Left forelimb (tissue), 1 donor: ENCODE measurements around the gene COL24A1.
"Not testable (repeated sequence)": the region's sequence is repeated elsewhere in the genome, so short reads cannot be mapped to it uniquely, and the experiment has no call there.

Experiments used
- DNase-seq: peaks from one replicate; pipeline ENCODE4 v3.0.0-alpha.2; 2018; ENCODE audit warnings: low spot score

The COL24A1 gene

GRCh38 chr1:85888921-85889320 is 267.7 kb downstream of the COL24A1 start:
- DNase-seq = no peak

DNA sequence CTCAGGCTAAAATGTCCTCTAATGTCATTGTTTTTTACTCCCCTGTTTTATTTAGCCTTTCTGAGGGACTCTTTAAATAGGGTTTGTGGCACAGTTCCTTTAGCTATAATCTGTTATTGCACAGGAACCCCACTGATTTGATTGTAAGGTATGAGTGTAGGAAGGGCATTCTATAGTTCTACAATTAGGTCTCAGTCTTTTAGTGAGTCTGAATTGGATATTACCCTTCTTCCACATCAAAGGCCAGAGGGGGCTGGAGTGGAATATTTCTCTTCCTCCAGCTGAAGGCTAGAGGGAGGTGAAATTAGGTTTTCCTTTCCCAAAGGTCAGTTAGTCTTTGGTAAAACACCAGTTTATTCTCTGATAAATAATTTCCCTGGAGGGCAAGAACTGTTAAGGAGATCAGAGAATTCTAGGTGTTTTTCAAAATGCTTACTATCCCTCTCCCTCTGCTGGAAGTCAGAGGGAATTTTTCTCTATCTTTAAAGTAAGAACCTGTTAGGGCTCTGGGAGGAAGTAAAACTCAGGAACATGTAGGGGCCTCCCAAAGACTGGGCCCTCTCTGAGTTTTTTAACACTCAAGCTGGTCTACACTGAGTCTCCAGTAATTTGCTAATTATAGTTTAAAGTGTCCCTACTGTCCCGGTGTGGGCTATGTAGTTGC is 272.1 kb downstream of the COL24A1 start:
- DNase-seq = no peak

DNA sequence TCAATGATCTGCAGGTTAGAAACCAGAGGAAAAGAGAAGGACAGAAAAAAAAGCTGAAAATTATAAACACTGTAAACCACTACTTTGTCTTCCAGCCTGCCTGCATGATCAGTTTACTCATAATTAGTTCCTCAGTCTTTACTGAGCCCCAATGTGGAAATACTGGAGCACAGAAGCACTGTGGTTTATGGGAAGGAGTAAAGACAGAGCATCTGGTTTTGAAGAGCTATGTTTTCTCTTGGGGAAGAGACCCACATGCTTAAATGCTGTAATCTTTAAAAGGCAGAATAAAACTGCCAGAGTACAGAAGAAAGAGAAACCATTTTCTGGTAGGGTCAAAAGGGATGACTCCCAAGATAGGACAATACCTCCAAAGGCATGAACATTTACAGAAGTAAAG is 289.4 kb downstream of the COL24A1 start:
- DNase-seq = no peak

DNA sequence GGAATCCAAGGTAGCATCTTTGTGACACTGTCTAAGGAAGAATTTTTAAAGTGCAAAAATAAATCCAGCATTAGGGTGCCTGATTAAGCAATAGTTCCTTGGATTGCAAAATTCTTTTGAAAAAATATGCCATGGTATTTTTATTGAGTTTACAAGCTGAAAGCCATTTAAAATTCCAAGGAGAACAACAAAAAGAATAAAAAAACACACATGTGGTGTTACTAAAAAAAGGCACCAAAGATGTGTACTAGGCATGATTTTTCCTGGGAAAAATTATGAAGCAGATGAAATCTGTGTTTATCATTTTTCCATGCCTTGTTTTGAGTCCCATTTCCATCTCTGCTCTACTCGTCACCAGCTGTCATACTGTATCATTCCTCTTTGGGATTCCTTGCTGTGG is 291.4 kb downstream of the COL24A1 start:
- no peak for DNase-seq

GRCh38 chr1:85864727-85865126 is 291.8 kb downstream of the COL24A1 start:
- no peak for DNase-seq

DNA sequence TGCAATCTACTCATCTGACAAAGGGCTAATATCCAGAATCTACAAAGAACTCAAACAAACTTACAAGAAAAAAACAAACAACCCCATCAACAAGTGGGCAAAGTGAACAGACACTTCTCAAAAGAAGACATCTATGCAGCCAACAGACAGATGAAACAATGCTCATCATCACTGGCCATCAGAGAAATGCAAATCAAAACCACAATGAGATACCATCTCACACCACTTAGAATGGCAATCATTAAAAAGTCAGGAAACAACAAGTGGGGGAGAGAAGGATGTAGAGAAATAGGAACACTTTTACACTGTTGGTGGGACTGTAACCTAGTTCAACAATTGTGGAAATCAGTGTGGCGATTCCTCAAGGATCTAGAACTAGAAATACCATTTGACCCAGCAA is 292.9 kb downstream of the COL24A1 start:
- DNase-seq = not testable (repeated sequence)

DNA sequence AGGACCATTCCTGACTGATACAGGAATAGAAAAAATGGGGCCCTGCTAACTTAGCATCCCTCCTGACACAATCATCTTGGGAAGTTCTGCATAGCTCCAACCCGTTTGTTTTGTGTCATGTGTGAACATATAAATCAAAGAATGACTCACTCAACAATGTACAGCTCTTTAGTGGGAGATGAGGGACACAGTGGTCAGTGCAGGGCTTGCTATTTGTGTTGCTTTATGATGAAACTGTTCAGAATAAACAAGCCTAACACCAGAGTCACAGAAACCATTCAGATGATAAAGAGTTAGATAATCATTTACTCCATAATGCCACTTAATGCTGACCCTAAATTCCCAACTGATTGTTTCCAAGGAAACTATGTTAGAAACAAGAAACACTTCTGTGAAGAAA is 294.1 kb downstream of the COL24A1 start:
- DNase-seq = no peak

- no peak for DNase-seq
Observed at GRCh38 chr1:85857991-85858390, 298.6 kb downstream of the COL24A1 start.

DNA sequence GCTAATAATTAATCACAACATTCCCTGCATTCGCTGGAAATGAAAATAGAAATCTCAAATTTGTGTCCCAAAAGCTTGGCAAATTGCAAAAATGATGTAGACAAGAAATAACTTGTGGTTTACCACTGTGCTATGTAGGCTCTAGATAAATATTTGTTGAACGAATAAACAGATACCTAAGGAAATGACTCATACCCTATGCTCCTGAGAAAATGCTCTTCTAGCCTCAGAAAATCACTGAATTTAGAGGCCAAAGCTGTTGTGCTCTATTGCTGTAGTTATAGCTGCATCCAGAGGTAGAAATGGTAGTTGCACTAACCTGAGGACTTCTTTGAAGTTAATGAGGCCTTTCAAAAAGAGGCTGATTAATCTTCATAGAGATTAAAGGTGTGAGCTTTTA is 306.3 kb downstream of the COL24A1 start:
- no peak for DNase-seq

DNA sequence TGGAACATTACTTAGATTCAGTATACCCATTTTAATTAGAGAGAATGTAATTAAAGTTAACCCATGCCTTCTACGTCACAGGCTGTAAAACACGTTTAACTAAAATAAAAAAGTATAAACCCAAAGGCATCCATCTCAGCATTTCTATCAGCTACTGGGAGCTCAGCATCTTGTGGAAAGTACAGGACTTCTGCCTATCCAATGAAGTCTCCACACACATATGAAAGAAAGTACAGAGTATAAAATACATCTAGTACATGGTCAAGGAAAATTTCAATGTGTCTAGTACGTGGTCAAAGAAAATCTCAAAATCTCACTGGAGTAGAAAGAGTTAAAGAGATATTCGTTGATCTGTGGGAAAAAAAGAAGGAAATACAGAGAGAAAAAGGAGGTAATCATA is 306.9 kb downstream of the COL24A1 start:
- no peak for DNase-seq

- no peak for DNase-seq
Observed at GRCh38 chr1:85847356-85847755, 309.2 kb downstream of the COL24A1 start.

- no peak for DNase-seq
Observed at GRCh38 chr1:85846706-85847105, 309.9 kb downstream of the COL24A1 start.

- DNase-seq = no peak
Observed at GRCh38 chr1:85839459-85839858, 317.1 kb downstream of the COL24A1 start.

- no peak for DNase-seq
Observed at GRCh38 chr1:85838238-85838637, 318.3 kb downstream of the COL24A1 start.

- DNase-seq = no peak
Observed at GRCh38 chr1:85836736-85837135, 319.8 kb downstream of the COL24A1 start.

GRCh38 chr1:85833165-85833564 is 323.4 kb downstream of the COL24A1 start:
- DNase-seq = not testable (repeated sequence)

DNA sequence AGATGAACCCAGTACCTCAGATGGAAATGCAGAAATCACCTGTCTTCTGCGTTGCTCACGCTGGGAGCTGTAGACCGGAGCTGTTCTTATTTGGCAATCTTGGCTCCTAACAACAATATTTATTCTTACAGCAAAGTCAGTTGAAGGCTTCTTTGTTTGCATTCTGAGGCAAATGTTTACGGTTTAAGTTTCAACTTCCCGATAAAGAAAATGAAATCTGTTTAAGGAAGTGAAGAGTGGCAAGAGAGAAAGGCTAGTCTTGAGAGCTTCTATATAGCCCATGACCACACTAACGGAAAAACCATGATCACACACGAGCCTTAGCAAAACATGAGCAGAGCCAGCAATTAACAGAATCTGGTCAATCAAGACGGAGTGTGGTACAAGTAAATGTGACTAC is 325.7 kb downstream of the COL24A1 start:
- no peak for DNase-seq

DNA sequence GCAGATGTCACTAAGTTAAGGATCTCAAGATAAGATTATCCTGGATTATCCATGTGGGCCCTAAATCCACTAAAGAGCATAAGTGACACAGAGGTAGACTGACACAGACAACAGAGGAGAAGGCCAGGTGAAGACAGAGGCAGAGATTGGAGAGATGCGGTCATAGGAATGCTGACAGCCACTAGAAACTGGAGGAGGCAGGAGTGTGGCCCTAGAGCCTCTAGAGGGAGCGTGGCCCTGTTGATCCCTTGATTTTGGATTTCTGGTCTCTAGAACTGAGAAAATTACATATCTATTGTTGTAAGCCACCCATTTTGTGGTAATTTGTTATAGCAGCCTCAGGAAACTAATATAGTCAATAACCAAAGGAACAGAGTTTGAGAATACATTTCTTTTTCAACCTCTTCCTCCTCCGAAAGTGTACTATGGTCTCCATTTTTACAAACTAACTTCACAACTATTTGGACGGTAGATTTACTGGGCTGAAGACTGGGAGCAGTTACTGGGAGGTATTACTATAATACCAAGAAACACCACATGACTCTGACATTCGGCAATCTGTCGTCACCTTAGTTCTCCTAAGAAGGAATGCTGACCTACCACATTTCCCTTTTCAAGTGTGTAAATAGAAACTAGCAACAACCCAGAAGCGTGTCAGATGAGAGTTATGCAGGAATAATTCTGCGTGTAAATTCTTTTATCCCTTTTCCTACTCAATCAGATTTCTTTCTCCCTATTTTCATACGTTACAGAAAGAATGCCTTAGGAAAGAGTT is 332.3 kb downstream of the COL24A1 start:
- DNase-seq = no peak

- no peak for DNase-seq
Observed at GRCh38 chr1:85822696-85823095, 333.9 kb downstream of the COL24A1 start.

DNA sequence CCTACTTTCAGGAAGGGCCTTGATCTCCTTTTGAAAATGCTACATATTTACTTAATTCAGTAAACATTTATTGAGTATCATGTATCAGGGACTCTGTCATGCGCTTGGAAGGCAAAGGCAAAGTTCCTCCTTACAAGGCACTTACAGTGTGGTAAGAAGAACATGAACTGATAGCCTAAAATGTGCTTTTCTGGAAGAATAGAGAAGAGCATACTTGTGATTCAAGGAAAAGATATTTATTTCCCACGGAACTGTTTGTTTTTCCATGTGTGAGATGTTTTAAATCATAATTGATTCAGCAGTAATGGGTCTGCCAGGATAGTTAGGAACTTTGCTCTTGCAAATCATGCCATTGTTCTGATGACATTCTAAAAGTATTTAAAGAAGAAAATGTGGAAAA is 338.2 kb downstream of the COL24A1 start:
- DNase-seq = no peak

DNA sequence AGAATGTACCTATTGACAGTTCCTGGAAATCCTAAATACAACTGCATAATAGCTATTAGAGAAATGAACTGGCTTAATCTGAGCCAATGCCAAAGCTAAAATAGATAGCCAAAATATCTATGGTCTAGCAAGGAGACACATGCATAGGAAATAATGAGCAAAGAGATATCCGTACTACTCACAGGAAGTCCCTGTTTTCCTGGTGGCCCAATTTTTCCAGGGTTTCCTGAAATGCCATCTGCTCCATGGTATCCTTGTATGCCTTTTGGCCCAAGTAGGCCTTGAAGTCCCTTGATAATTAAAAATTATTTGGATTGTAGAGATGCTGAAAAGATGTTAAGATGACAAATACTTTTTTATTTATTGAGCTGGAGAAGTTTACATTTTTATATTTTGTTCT is 340.0 kb downstream of the COL24A1 start:
- no peak for DNase-seq

GRCh38 chr1:85815906-85816305 is 340.7 kb downstream of the COL24A1 start:
- DNase-seq = no peak

DNA sequence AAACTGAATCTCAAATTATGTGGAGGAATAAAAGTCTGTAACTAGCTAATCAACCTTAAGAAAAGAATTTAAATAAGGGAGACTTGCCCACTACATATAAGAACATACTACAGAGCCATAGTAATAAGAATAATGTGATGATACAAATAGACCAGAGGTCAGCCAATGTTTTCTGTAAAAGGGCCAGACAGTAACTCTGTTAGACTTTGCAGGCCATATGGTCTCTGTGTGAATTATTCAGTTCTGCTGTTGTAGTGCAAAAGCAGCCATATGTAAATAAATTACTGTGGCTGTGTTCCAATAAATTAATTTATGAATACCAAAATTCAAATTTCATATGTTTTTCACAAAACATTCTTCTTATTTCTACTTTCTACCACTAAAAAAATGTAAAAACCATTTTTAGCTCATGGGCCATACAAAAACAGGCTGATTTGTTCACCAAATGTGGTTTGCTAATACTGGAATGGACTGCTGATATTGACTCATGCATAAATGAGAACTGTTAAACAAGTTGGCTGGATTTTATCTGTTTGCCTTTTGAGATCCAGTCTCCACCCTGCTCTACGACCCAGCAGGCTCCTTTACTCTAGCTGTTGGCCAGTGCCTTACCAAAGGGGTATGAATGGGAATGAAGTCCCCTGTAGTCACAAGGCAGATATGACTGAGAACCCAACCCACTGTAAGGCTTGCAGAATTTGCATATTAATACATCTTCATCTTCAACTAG is 350.2 kb downstream of the COL24A1 start:
- DNase-seq = no peak
